Loucy (cell line): ENCODE measurements around the gene DHX16.

ENCODE experiments used
- H2AFZ ChIP-seq: fragments of 200-600 bp; sonication (generic); 2 replicates; pipeline ENCODE4 v1.6.0; 2016; ENCODE audit warnings: antibody characterized with exemption, mild to moderate bottlenecking, low read length, moderate library complexity
- H3F3A ChIP-seq: fragments of 200-600 bp; 2 replicates; pipeline ENCODE4 v1.6.0; 2016; ENCODE audit warnings: antibody characterized with exemption, low read depth, mild to moderate bottlenecking
- H3K27me3 ChIP-seq: fragments of 200-600 bp; sonication (generic); 2 replicates; pipeline ENCODE4 v1.6.1; 2014; ENCODE audit warnings: low read length, mild to moderate bottlenecking; ENCODE audit not compliant: insufficient read depth, poor library complexity, severe bottlenecking
- H3K36me3 ChIP-seq: fragments of 200-600 bp; sonication (generic); 2 replicates; pipeline ENCODE4 v1.6.1; 2016; ENCODE audit warnings: low read length; ENCODE audit not compliant: insufficient read depth
- H3K4me1 ChIP-seq: fragments of 200-600 bp; sonication (generic); 2 replicates; pipeline ENCODE4 v1.5.1; 2014; ENCODE audit warnings: low read length, mild to moderate bottlenecking; ENCODE audit not compliant: insufficient read depth, poor library complexity, severe bottlenecking
- H3K4me2 ChIP-seq: fragments of 200-600 bp; sonication (generic); 2 replicates; pipeline ENCODE4 v1.6.0; 2014; ENCODE audit warnings: antibody characterized with exemption, low read length, low read depth, mild to moderate bottlenecking; ENCODE audit not compliant: poor library complexity, severe bottlenecking
- H3K4me3 ChIP-seq: fragments of 200-600 bp; sonication (generic); 2 replicates; pipeline ENCODE4 v1.5.1; 2014; ENCODE audit warnings: low read length, mild to moderate bottlenecking, mixed read lengths; ENCODE audit not compliant: poor library complexity, severe bottlenecking
- H3K79me2 ChIP-seq: fragments of 200-600 bp; sonication (generic); 2 replicates; pipeline ENCODE4 v1.6.1; 2014; ENCODE audit warnings: low read length; ENCODE audit not compliant: insufficient read depth
- H3K9ac ChIP-seq: fragments of 200-600 bp; sonication (generic); 2 replicates; pipeline ENCODE4 v1.6.0; 2014; ENCODE audit warnings: mild to moderate bottlenecking, low read depth, low read length, moderate library complexity; ENCODE audit not compliant: poor library complexity, severe bottlenecking
- H3K9me2 ChIP-seq: fragments of 200-600 bp; sonication (generic); replicated peaks from 2 replicates; pipeline ENCODE4 v1.6.1; 2016; ENCODE audit warnings: low read depth, low read length, mixed read lengths
- H3K9me3 ChIP-seq: fragments of 200-600 bp; sonication (generic); 2 replicates; pipeline ENCODE4 v1.6.1; 2014; ENCODE audit warnings: mild to moderate bottlenecking, antibody characterized with exemption, low read length, low read depth; ENCODE audit not compliant: insufficient read depth
- H4K20me1 ChIP-seq: fragments of 200-600 bp; sonication (generic); 2 replicates; pipeline ENCODE4 v1.6.0; 2014; ENCODE audit warnings: antibody characterized with exemption, low read length, mild to moderate bottlenecking; ENCODE audit not compliant: insufficient read depth, poor library complexity, severe bottlenecking
- CTCF ChIP-seq: fragments of 200-600 bp; sonication (generic); conservative IDR thresholded peaks from 2 replicates; pipeline ENCODE4 v1.5.1; 2014; ENCODE audit warnings: mild to moderate bottlenecking, antibody characterized with exemption, low read length
- EZH2phosphoT487 ChIP-seq: fragments of 200-600 bp; IDR thresholded peaks from 2 replicates; pipeline ENCODE4 v1.6.1; 2018; ENCODE audit warnings: antibody characterized with exemption, mild to moderate bottlenecking, moderate library complexity, borderline replicate concordance

DHX16 gene

GRCh38 chr6:30686908-30687658 is 14.3 kb upstream of the DHX16 start:
- Histone ChIP-seq H2AFZ (0 out of 2 replicates have a peak overlapping the region, but pooled peaks have one; percentile 26), H3F3A (peaks cover 5% of the 10 kb centered on the region), H3K9me3 (no peaks in the 10 kb centered on the region), H3K9me2 (no peaks in the 10 kb centered on the region), H3K4me2 (peak overlapping the region; percentile 97), H3K27me3 (no peaks in the 10 kb centered on the region), H3K79me2 (peaks cover 81% of the 10 kb centered on the region), H3K9ac (peak overlapping the region; percentile 96), H3K36me3 (no peaks in the 10 kb centered on the region), H3K4me3 (peak overlapping the region; percentile 97), H3K4me1 (peaks cover 58% of the 10 kb centered on the region), H4K20me1 (peaks cover 20% of the 10 kb centered on the region)
- TF ChIP-seq CTCF (no peak), EZH2phosphoT487 (no peak)

GRCh38 chr6:30686009-30686907 is 13.5 kb upstream of the DHX16 start, which contains the start of gene PPP1R18:
PPP1R18 (minus strand) TSS chr6:30686645; CDS start chr6:30686018, 627 bp downstream.
- Histone ChIP-seq H3K4me3 (peak within 1 kb of the TSS; percentile 97), H2AFZ (0 out of 2 replicates have a peak within 1 kb of the TSS, but pooled peaks have one; percentile 26), H3K79me2 (peaks cover 90% of the 10 kb centered on the region), H3K4me1 (peaks cover 62% of the 10 kb centered on the region), H3K9ac (peak within 1 kb of the TSS; percentile 96), H3F3A (peaks cover 5% of the 10 kb centered on the region), H3K4me2 (peak within 1 kb of the TSS; percentile 97), H3K9me3 (no peaks in the 10 kb centered on the region), H3K9me2 (no peaks in the 10 kb centered on the region), H4K20me1 (peaks cover 28% of the 10 kb centered on the region), H3K36me3 (no peaks in the 10 kb centered on the region), H3K27me3 (no peaks in the 10 kb centered on the region)
- no peak for TF ChIP-seq EZH2phosphoT487
- no peak for TF ChIP-seq CTCF

- Histone ChIP-seq H3K9ac (peak overlapping the region; percentile 96), H3K4me1 (peaks cover 62% of the 10 kb centered on the region), H3K9me3 (no peaks in the 10 kb centered on the region), H3F3A (peaks cover 5% of the 10 kb centered on the region), H2AFZ (no peak overlapping the region), H3K4me2 (peak overlapping the region; percentile 97), H3K27me3 (no peaks in the 10 kb centered on the region), H3K79me2 (peaks cover 95% of the 10 kb centered on the region), H3K9me2 (no peaks in the 10 kb centered on the region), H3K36me3 (no peaks in the 10 kb centered on the region; the same call in 1 of the 2 replicates), H4K20me1 (peaks cover 35% of the 10 kb centered on the region), H3K4me3 (peak overlapping the region; percentile 97)
- TF ChIP-seq EZH2phosphoT487 (no peak), CTCF (peak; percentile 51)
Measured at GRCh38 chr6:30685157-30686008, 12.6 kb upstream of the DHX16 start.
